GM13976 (cell line): ENCODE measurements around the gene IFI30.
"Not testable (repeated sequence)": the region's sequence is repeated elsewhere in the genome, so short reads cannot be mapped to it uniquely, and the experiment has no call there.

Experiments
- DNase-seq: peaks from one replicate; pipeline ENCODE4 v3.0.0; 2012; ENCODE audit warnings: low spot score
- in situ Hi-C: fragments of 300-500 bp; cut with MboI; formaldehyde crosslinking; loops from one replicate; pipeline ENCODE4 v1.12.0; 2022; ENCODE audit warnings: low sequenced_read_pairs, mixed read lengths, inconsistent platforms; ENCODE audit not compliant: unreplicated experiment
- TF ChIP-seq, protein P1 (sequence below): IDR thresholded peaks from 2 replicates; pipeline ENCODE4 v1.5.1; 2012; ENCODE audit warnings: borderline replicate concordance, mild to moderate bottlenecking; ENCODE audit not compliant: insufficient read depth; ENCODE audit errors: extremely low read depth, missing control alignments, control extremely low read depth

The IFI30 gene

GRCh38 chr19:18205200-18205892, 31.7 kb downstream of the IFI30 start:
- TF ChIP-seq, protein P1, sequence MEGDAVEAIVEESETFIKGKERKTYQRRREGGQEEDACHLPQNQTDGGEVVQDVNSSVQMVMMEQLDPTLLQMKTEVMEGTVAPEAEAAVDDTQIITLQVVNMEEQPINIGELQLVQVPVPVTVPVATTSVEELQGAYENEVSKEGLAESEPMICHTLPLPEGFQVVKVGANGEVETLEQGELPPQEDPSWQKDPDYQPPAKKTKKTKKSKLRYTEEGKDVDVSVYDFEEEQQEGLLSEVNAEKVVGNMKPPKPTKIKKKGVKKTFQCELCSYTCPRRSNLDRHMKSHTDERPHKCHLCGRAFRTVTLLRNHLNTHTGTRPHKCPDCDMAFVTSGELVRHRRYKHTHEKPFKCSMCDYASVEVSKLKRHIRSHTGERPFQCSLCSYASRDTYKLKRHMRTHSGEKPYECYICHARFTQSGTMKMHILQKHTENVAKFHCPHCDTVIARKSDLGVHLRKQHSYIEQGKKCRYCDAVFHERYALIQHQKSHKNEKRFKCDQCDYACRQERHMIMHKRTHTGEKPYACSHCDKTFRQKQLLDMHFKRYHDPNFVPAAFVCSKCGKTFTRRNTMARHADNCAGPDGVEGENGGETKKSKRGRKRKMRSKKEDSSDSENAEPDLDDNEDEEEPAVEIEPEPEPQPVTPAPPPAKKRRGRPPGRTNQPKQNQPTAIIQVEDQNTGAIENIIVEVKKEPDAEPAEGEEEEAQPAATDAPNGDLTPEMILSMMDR: no peak
- in situ Hi-C loops: no loop called here
- DNase-seq: peak; percentile 82

GRCh38 chr19:18206018-18206417, 32.4 kb downstream of the IFI30 start:
- TF ChIP-seq, protein P1: no peak
- in situ Hi-C loops: no loop called here
- no peak for DNase-seq

DNA sequence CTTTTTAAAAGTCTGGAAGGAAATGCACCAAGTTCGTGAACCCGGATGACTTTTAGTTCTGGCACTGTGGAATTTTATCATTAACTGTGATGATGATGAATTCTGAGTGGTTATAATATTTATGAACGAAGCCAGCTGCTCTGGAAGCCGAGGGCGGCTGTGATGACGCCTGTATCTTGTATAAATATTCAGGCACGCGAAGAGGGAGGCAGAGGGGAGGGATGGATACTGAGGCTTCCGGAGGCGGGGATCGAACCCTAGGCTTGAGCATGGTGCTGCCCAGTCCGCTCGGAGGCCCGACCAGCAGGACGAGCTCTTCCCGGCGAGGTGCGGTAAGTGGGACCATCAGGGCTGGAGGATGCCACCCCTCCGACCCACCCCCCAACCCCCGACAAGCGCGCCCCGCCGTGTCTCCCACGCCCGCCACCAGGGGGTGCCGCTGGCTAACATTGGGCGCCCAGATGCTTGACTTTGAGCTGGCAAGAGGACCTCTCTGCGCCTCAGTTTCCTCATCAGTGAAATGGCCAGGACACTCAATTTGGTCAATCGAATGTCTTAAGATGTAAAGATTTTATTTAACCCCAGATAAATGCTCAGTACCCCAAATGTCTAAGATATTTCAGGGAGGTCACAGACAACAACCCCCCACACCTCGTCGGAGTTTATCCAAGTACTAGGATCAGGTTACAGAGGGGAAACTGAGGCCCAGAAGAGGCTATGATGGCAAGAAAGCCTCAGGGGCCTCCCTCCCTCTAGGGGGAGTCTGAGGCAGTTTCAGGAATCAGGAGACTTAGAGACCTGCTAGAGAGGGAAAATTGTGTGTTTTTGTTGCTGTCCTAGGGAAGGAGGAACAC, 34.7 kb downstream of the IFI30 start:
- peak; percentile 74 for DNase-seq
- TF ChIP-seq, protein P1: peak; percentile 52
- in situ Hi-C loops: no loop called here

- in situ Hi-C loops, DNase-seq: not testable (repeated sequence)
Measured at GRCh38 chr19:18209912-18210311, 36.3 kb downstream of the IFI30 start.

DNA sequence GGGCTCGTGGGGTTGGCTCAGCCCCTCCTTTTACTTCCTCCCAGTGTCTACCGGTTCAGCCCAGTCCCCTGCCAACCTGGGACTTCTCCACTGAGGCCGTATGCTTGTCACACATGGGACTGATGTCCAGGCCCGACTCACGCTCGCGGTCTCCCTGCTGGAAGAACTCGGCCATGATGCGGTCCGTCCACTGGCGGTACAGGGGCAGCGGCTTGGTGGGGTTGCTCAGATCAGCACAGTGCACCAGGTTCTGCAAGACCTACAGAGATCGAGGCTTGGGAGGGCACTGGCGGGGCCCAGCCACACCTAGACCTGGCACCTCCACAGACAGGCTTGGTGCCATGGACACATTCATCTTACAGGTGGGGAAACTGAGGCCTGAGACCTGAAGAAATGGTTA, 38.1 kb downstream of the IFI30 start:
- in situ Hi-C loops: no loop called here
- DNase-seq: no peak
- TF ChIP-seq, protein P1: no peak

- TF ChIP-seq, protein P1: no peak
- in situ Hi-C loops: no loop called here
- no peak for DNase-seq
Measured at GRCh38 chr19:18214779-18215433, 41.3 kb downstream of the IFI30 start.

GRCh38 chr19:18216789-18217188, 43.2 kb downstream of the IFI30 start:
- TF ChIP-seq, protein P1: no peak
- in situ Hi-C loops: no loop called here
- DNase-seq: no peak
